ENCODE results near the gene GPR160.

GRCh38 chr3:170049146-170050000 lies 11.6 kb downstream of the GPR160 start:
- TF ChIP-seq EZH2 (IDR thresholded peaks at IDR 0.05; ENCODE audit: borderline replicate concordance, low read length) (no peak), CTCF (conservative IDR thresholded peaks at IDR 0.05 in 1 of 2, IDR thresholded peaks at IDR 0.05 in 1 of 2; ENCODE audit: extremely low read depth in 1 of 2, insufficient read depth in 1 of 2, low read depth in 1 of 2, low read length in 2 of 2) (no peak)
